BE2C (cell line): ENCODE results near the gene TRIM15.

Source experiments
- DNase-seq: peaks from one replicate; pipeline ENCODE4 v3.0.0-alpha.2; 2020
- H3K27me3 ChIP-seq: fragments of 250-450 bp; sonication (Bioruptor Pico); 2 replicates; pipeline ENCODE4 v1.5.1; 2020; ENCODE audit warnings: mild to moderate bottlenecking
- H3K36me3 ChIP-seq: fragments of 250-450 bp; sonication (Bioruptor Pico); 2 replicates; pipeline ENCODE4 v1.5.1; 2020; ENCODE audit warnings: mild to moderate bottlenecking
- H3K4me1 ChIP-seq: fragments of 250-450 bp; sonication (Bioruptor Pico); 2 replicates; pipeline ENCODE4 v1.5.1; 2020
- H3K4me3 ChIP-seq: 2 replicates; pipeline ENCODE4 v1.5.1; 2011; ENCODE audit warnings: low read depth, low read length
- H3K9me3 ChIP-seq: fragments of 250-450 bp; sonication (Bioruptor Pico); 2 replicates; pipeline ENCODE4 v1.5.1; 2020
- CTCF ChIP-seq: IDR thresholded peaks from 2 replicates; pipeline ENCODE4 v1.5.1; 2012; ENCODE audit warnings: mild to moderate bottlenecking, low read depth, low read length

TRIM15 gene

GRCh38 chr6:30167101-30167500 lies 3.8 kb downstream of the TRIM15 start:
- Histone ChIP-seq H3K4me3 (no peak overlapping the region), H3K9me3 (no peaks in the 10 kb centered on the region), H3K27me3 (peaks cover 31% of the 10 kb centered on the region), H3K4me1 (no peaks in the 10 kb centered on the region), H3K36me3 (no peaks in the 10 kb centered on the region)
- no peak for TF ChIP-seq CTCF
- DNase-seq = no peak

- DNase-seq = no peak
- Histone ChIP-seq H3K27me3 (peaks cover 32% of the 10 kb centered on the region), H3K9me3 (no peaks in the 10 kb centered on the region), H3K4me1 (no peaks in the 10 kb centered on the region), H3K4me3 (no peak overlapping the region), H3K36me3 (no peaks in the 10 kb centered on the region)
- TF ChIP-seq CTCF = no peak
These were observed 5.4 kb downstream of the TRIM15 start for GRCh38 chr6:30168741-30169140.

- Histone ChIP-seq H3K27me3 (peaks cover 32% of the 10 kb centered on the region), H3K4me3 (no peak overlapping the region), H3K4me1 (no peaks in the 10 kb centered on the region), H3K36me3 (no peaks in the 10 kb centered on the region), H3K9me3 (no peaks in the 10 kb centered on the region)
- TF ChIP-seq CTCF = peak; percentile 85
- DNase-seq = no peak
These were observed 6.6 kb downstream of the TRIM15 start for GRCh38 chr6:30169658-30170614.

- H3K27me3 ChIP-seq = peaks cover 32% of the 10 kb centered on the region
- H3K4me3 ChIP-seq = no peak overlapping the region
- H3K4me1 ChIP-seq = no peaks in the 10 kb centered on the region
- peak; percentile 49 for DNase-seq
- TF ChIP-seq CTCF = peak; percentile 11; the same call in 1 of the 2 replicates
- no peaks in the 10 kb centered on the region for H3K36me3 ChIP-seq
- H3K9me3 ChIP-seq = no peaks in the 10 kb centered on the region
These were observed 8.5 kb downstream of the TRIM15 start for GRCh38 chr6:30171677-30172471.

- no peak for TF ChIP-seq CTCF
- no peaks in the 10 kb centered on the region for H3K9me3 ChIP-seq
- peaks cover 34% of the 10 kb centered on the region for H3K27me3 ChIP-seq
- no peak overlapping the region for H3K4me3 ChIP-seq
- H3K4me1 ChIP-seq = no peaks in the 10 kb centered on the region
- H3K36me3 ChIP-seq = no peaks in the 10 kb centered on the region
- DNase-seq = no peak
These were observed 9.3 kb downstream of the TRIM15 start for GRCh38 chr6:30172681-30173080.
